HFFc6 (cell line): ENCODE measurements around the gene KSR2. TPM values are rescaled to one million over a fixed set of nuclear protein-coding genes. Genes with fewer than 3 reads are reported as not detected.

Experiments used
- DNase-seq: peaks from one replicate; pipeline ENCODE4 v3.0.0-alpha.2; 2018
- H3K27ac Mint-ChIP-seq: 2 replicates; pipeline ENCODE4 v1.8.0; 2020; ENCODE audit warnings: mild to moderate bottlenecking, mixed read lengths
- H3K27me3 Mint-ChIP-seq: 2 replicates; pipeline ENCODE4 v1.8.0; 2021; ENCODE audit warnings: mild to moderate bottlenecking, moderate library complexity, mixed read lengths; ENCODE audit not compliant: insufficient read depth
- H3K36me3 Mint-ChIP-seq: 2 replicates; pipeline ENCODE4 v1.8.0; 2021; ENCODE audit warnings: low read depth, mixed read lengths
- H3K4me1 Mint-ChIP-seq: 2 replicates; pipeline ENCODE4 v1.8.0; 2020; ENCODE audit warnings: low read depth, mixed read lengths
- H3K4me3 Mint-ChIP-seq: 2 replicates; pipeline ENCODE4 v1.8.0; 2020; ENCODE audit warnings: mild to moderate bottlenecking, moderate library complexity, mixed read lengths
- H3K9me3 Mint-ChIP-seq: 2 replicates; pipeline ENCODE4 v1.8.0; 2020; ENCODE audit warnings: mild to moderate bottlenecking, mixed read lengths
- total RNA-seq, 6 experiments: library from RNA; stranded (reverse); fragmentation: NEBNext Ultra II Directional; extraction: Animal tissue kit (Norgen Biotek cat#: 25700); gene quantifications; 2 replicates in 1 of 6; 3 replicates in 5 of 6; pipeline ENCODE4 v1.2.3, GENCODE V29; 2021
- TF ChIP-seq, protein P1 (sequence below): fragments of 200-600 bp; sonication (generic); IDR thresholded peaks from 2 replicates; pipeline ENCODE4 v1.5.0; 2021; ENCODE audit warnings: antibody characterized with exemption, mild to moderate bottlenecking

The KSR2 gene
- total RNA-seq, 6 experiments from 2014 or later, result 0.09 to 0.22 (median 0.12) TPM; not detected in 2

DNA sequence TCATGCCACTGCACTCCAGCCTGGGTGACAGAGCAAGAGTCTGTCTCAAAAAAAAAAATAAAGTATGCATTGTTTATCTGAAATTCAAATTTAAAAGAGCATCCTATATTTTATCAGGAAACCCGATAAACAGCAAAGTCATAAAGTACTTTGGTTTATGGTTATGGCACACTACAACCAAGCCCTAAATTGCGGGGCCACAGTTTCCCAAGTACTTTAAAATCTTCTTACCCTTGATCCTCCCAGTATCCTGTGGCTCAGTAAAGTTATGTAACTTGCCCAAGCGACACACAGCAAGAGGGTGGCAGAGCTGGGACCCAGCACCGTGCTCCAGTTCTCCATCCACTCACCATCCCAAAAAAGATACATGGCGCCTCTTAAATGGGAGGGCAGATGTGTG is 35.2 kb downstream of the KSR2 start:
- no peaks in the 10 kb centered on the region for H3K4me1 Mint-ChIP-seq
- no peaks in the 10 kb centered on the region for H3K36me3 Mint-ChIP-seq
- H3K4me3 Mint-ChIP-seq, result no peak overlapping the region
- no peaks in the 10 kb centered on the region; the same call in 1 of the 2 replicates for H3K9me3 Mint-ChIP-seq
- TF ChIP-seq, protein P1, sequence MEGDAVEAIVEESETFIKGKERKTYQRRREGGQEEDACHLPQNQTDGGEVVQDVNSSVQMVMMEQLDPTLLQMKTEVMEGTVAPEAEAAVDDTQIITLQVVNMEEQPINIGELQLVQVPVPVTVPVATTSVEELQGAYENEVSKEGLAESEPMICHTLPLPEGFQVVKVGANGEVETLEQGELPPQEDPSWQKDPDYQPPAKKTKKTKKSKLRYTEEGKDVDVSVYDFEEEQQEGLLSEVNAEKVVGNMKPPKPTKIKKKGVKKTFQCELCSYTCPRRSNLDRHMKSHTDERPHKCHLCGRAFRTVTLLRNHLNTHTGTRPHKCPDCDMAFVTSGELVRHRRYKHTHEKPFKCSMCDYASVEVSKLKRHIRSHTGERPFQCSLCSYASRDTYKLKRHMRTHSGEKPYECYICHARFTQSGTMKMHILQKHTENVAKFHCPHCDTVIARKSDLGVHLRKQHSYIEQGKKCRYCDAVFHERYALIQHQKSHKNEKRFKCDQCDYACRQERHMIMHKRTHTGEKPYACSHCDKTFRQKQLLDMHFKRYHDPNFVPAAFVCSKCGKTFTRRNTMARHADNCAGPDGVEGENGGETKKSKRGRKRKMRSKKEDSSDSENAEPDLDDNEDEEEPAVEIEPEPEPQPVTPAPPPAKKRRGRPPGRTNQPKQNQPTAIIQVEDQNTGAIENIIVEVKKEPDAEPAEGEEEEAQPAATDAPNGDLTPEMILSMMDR, result no peak
- H3K27ac Mint-ChIP-seq, result no peak overlapping the region
- peaks cover 4% of the 10 kb centered on the region for H3K27me3 Mint-ChIP-seq
- no peak for DNase-seq

DNA sequence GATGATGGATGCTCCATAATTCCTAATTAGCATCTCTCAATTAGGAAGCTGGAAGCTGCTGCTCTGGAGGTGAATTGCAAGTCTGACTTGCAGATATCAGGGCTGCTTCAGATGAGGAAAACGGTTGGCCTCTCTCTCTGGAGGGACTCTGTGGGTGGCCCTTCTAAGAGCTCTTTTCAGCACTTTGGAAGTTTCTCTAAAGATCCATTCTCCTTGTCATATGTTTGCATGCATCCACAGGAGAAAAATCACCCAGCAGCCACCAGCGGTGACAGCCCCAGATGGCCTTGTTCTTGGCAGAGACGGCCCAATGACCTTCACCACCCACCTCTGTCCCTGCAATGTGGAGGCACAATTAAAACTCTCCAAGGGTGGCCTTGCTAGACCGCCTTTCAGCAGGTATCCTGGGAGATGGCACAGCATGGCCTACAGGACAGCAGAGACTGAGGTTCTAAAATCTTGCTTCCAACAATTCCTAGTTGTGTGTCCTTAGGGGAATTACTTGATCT is 42.3 kb downstream of the KSR2 start:
- H3K4me1 Mint-ChIP-seq, result no peaks in the 10 kb centered on the region
- no peak overlapping the region for H3K27ac Mint-ChIP-seq
- no peak overlapping the region for H3K4me3 Mint-ChIP-seq
- no peaks in the 10 kb centered on the region for H3K36me3 Mint-ChIP-seq
- no peak for DNase-seq
- TF ChIP-seq, protein P1, result no peak
- no peaks in the 10 kb centered on the region for H3K9me3 Mint-ChIP-seq
- H3K27me3 Mint-ChIP-seq, result peaks cover 7% of the 10 kb centered on the region

DNA sequence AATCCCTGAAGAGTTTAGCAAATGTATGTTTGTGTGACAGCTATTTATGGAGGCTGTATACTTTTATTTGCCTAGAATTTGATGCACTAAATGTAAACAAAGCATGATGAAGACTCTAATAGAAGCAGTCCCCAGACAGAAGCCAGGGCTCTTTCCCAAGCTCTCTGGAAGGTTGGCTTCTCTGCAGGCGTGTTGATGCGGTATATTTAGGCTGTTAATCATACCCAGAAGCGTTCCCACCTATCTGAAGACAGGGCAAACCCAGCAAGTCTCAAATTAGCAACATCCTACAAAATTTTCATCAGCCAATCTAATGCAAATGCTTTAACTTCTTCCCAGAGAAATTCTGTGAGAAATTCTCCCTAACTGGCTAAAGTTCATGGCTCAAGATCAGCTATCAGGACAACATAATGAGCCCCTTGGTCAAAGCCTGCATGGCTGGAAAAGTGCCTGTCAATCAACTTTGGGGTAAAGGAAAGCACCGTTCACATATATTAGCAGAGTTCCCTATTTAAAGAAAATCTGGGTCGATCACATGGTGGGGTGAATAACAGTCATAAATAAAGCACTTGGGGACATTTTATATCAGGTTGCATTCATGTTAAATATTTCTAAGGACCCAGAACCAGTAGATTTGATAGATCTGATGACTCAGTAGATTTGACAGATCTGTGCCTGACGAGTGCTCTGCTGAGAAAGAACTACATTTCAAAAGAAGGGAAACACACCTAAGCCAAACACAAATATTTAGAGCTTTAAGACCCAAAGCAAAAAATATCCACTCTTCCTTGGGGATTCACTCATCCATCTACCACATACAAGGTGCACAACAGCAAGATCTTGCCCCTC is 46.6 kb downstream of the KSR2 start:
- H3K36me3 Mint-ChIP-seq, result no peaks in the 10 kb centered on the region
- peaks cover 5% of the 10 kb centered on the region for H3K27me3 Mint-ChIP-seq
- no peak overlapping the region for H3K4me3 Mint-ChIP-seq
- no peaks in the 10 kb centered on the region for H3K9me3 Mint-ChIP-seq
- H3K4me1 Mint-ChIP-seq, result no peaks in the 10 kb centered on the region
- no peak overlapping the region for H3K27ac Mint-ChIP-seq
- TF ChIP-seq, protein P1, result no peak
- DNase-seq, result no peak

DNA sequence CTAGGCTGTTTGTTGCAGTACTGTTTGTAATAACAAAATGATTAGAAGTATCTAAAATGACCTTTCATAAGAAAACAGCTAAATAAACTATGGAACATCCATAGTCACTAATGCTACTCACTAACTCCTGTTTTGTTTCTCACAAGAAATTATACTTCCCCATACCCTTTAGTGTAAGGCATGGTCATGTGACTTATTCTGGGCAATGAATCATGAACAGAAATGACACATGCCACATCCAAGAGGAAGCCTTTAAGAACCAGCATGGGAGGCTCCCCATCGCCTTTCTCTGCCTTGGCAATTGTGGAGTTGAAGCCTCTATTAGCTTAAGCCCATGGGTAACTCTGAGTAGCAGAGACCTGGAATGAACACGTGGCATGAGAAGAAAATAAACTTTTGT is 49.3 kb downstream of the KSR2 start:
- Mint-ChIP-seq H3K4me1 (no peaks in the 10 kb centered on the region), H3K27ac (no peak overlapping the region), H3K27me3 (peaks cover 2% of the 10 kb centered on the region; the same call in 1 of the 2 replicates)

DNA sequence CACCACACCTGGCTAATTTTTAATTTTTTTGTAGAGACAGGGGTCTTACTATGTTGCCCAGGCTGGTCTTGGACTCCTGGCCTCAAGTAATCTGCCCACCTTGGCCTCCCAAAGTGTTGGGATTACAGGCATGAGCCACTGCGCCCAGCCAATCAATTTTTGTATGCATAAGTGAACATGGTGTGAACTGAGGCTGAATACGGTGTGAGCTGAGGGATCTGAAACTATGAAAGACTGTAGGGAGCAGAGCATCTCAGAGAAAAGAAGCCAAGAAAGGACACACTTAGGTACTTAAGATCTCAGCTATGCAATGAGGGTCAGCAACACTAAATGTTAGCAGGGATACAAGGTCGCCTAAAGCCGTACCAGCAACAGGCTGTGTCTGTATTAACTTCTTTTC is 54.1 kb downstream of the KSR2 start:
- H3K27me3 Mint-ChIP-seq, result peaks cover 8% of the 10 kb centered on the region
- no peaks in the 10 kb centered on the region for H3K36me3 Mint-ChIP-seq
- peaks cover 6% of the 10 kb centered on the region; the same call in 1 of the 2 replicates for H3K9me3 Mint-ChIP-seq
- H3K4me3 Mint-ChIP-seq, result no peak overlapping the region
- H3K27ac Mint-ChIP-seq, result no peak overlapping the region
- H3K4me1 Mint-ChIP-seq, result no peaks in the 10 kb centered on the region
- TF ChIP-seq, protein P1, result no peak
- no peak for DNase-seq

More for the DNA sequence above, 49.3 kb downstream of the KSR2 start:
- H3K4me3 Mint-ChIP-seq, result no peak overlapping the region
- no peak for DNase-seq
- TF ChIP-seq, protein P1, result no peak
- no peaks in the 10 kb centered on the region for H3K9me3 Mint-ChIP-seq
- no peaks in the 10 kb centered on the region for H3K36me3 Mint-ChIP-seq
